Kidney capillary endothelial cell (primary cell): Measurements from ENCODE around the gene ZBTB42.

ENCODE experiments used
- DNase-seq: peaks from one replicate; pipeline ENCODE4 v3.0.0-alpha.2; 2018; ENCODE audit warnings: low spot score

Gene ZBTB42

GRCh38 chr14:104843442-104844305 is 42.8 kb downstream of the ZBTB42 start:
- DNase-seq, result no peak

- no peak for DNase-seq
Measured at GRCh38 chr14:104844306-104845032, 43.6 kb downstream of the ZBTB42 start.

DNA sequence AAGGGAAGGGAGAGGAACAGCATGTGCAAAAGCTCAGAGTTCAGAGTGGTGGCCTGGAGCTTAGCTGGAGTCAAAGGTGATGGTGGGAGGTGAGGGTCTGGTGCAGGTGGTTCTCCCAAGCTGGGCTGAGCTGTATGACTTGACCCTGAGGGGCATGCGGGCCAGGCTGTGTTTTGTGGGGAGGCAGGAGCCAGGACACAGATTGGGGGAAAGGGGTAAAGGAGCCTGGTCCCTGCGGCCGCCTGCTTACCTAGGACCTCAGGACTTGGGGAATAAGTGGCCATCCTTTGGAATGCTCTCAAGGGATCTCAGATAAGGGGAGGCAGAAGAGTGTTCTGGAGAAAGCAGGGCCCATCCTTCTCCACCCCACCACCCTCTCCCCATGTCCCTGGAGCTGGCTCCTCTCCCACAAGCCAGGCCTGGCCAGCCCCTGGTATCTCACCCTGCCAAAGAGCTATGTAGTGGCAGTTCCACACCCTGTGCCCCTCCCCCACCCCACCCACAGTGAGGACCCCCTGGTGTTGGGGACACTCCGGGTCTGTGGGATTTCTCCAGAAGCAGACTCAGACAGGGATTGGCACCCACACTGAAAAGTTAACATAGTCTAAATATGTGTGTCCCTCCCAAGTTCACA is 44.2 kb downstream of the ZBTB42 start:
- no peak for DNase-seq

DNA sequence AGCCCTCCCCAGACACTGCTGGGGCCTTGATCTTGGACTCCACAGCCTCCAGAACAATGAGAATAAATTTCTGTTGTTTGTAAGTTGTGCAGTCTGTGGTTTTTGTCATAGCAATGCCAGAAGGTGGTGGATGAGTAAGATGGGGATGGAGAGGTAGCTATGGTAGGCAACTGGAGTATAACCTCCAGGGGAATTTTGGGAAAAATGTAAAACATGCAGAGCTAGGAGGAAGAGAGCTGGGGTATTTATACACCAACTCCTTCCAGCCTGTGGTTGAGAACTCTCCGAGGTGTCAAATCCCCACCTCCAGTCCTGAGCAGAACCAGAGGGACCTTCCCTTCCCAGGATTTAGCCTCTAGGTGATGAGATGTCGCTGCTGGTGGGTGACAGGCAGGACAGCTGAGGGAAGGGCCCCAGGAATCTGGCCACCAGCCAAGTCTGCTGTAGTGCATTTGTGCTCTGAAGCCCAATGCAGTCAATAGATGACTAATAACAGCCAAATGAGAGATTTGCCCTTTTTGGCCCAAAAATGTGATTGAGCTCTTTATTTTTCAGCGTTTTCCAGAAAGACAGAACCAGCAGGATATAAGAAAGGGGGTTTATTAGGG is 45.0 kb downstream of the ZBTB42 start:
- no peak for DNase-seq

- no peak for DNase-seq
Measured at GRCh38 chr14:104852280-104852663, 51.4 kb downstream of the ZBTB42 start.
